ENCODE data around the gene TRAPPC5. TPM values are rescaled to one million over a fixed set of nuclear protein-coding genes. Genes with fewer than 3 reads are reported as not detected.

Gene TRAPPC5
- total and polyA plus RNA-seq, 4 donors: 29.8 to 224 (median 125) TPM

GRCh38 chr19:7669641-7670040 lies 11.0 kb upstream of the TRAPPC5 start:
- no peak for ATAC-seq (ENCODE audit: insufficient read depth, low FRiP score)
- Histone ChIP-seq H3K9me3 (ENCODE audit: control insufficient read depth in 4 of 4, insufficient read depth in 3 of 4, low read length in 3 of 4) (peaks cover 0 to 2% (median 0%) of the 10 kb centered on the region in 4 donors), H3K4me3 (no peak overlapping the region), H3K27ac (ENCODE audit: low read depth in 1 of 2, low read length in 1 of 2) (peak overlapping the region in 1 of 2 donors; percentile 42), H3K36me3 (ENCODE audit: control insufficient read depth in 4 of 4, insufficient read depth in 4 of 4, low read length in 4 of 4) (no peaks in the 10 kb centered on the region), H3K9ac (ENCODE audit: insufficient read depth in 1 of 2, low read length in 2 of 2) (no peak overlapping the region), H3K4me1 (ENCODE audit: control insufficient read depth in 5 of 5, insufficient read depth in 5 of 5, low read length in 5 of 5) (peaks cover 0 to 5% (median 3%) of the 10 kb centered on the region in 5 donors), H3K27me3 (ENCODE audit: control insufficient read depth in 3 of 3, insufficient read depth in 3 of 3, low read length in 2 of 3) (peaks cover 9 to 24% (median 10%) of the 10 kb centered on the region in 3 donors)
- 33 to 38% methylated on average over 8 to 9 of the region's 9 CpGs for WGBS, 2 donors
- TF ChIP-seq, protein P1, sequence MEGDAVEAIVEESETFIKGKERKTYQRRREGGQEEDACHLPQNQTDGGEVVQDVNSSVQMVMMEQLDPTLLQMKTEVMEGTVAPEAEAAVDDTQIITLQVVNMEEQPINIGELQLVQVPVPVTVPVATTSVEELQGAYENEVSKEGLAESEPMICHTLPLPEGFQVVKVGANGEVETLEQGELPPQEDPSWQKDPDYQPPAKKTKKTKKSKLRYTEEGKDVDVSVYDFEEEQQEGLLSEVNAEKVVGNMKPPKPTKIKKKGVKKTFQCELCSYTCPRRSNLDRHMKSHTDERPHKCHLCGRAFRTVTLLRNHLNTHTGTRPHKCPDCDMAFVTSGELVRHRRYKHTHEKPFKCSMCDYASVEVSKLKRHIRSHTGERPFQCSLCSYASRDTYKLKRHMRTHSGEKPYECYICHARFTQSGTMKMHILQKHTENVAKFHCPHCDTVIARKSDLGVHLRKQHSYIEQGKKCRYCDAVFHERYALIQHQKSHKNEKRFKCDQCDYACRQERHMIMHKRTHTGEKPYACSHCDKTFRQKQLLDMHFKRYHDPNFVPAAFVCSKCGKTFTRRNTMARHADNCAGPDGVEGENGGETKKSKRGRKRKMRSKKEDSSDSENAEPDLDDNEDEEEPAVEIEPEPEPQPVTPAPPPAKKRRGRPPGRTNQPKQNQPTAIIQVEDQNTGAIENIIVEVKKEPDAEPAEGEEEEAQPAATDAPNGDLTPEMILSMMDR (IDR thresholded peaks at IDR 0.05; ENCODE audit: control extremely low read depth, extremely low read depth): no peak
- DNase-seq: no peak

GRCh38 chr19:7670150-7670783 lies 10.4 kb upstream of the TRAPPC5 start:
- Histone ChIP-seq H3K27me3 (ENCODE audit: control insufficient read depth in 3 of 3, insufficient read depth in 3 of 3, low read length in 2 of 3) (peaks cover 9 to 24% (median 10%) of the 10 kb centered on the region in 3 donors), H3K36me3 (ENCODE audit: control insufficient read depth in 4 of 4, insufficient read depth in 4 of 4, low read length in 4 of 4) (no peaks in the 10 kb centered on the region), H3K9ac (ENCODE audit: insufficient read depth in 1 of 2, low read length in 2 of 2) (no peak overlapping the region), H3K9me3 (ENCODE audit: control insufficient read depth in 4 of 4, insufficient read depth in 3 of 4, low read length in 3 of 4) (peaks cover 0 to 2% (median 0%) of the 10 kb centered on the region in 4 donors), H3K4me1 (ENCODE audit: control insufficient read depth in 5 of 5, insufficient read depth in 5 of 5, low read length in 5 of 5) (peaks cover 0 to 4% (median 0%) of the 10 kb centered on the region in 5 donors), H3K27ac (ENCODE audit: low read depth in 1 of 2, low read length in 1 of 2) (no peak overlapping the region), H3K4me3 (no peak overlapping the region)
- TF ChIP-seq, protein P1 (IDR thresholded peaks at IDR 0.05; ENCODE audit: control extremely low read depth, extremely low read depth): no peak
- 2 to 3% methylated on average over 42 to 43 of the region's 43 CpGs for WGBS, 2 donors
- DNase-seq (peak in 1 of 3 donors; percentile 47), ATAC-seq (ENCODE audit: insufficient read depth, low FRiP score) (no peak)

DNA sequence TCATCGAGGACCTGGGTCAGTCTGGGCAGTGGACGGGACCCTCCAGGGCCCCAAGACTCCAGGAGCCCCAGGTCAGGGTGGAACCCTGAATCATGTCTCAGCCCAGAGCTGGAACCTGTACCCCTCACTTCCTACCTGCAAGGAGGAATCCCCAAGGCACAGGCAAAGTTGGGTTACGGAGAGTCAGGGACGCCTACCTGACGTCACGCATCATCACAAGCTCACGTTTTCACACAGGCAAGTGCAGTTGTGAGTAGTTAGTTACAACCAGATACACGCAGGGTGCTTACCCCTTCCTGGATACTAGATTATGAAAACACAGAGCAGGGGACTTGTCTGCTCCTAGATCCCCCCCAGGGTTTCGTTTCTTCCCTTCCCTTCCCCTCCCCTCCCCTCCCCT lies 9.8 kb upstream of the TRAPPC5 start:
- Histone ChIP-seq H3K9me3 (ENCODE audit: control insufficient read depth in 4 of 4, insufficient read depth in 3 of 4, low read length in 3 of 4) (peaks cover 0 to 2% (median 0%) of the 10 kb centered on the region in 4 donors), H3K4me3 (no peak overlapping the region), H3K36me3 (ENCODE audit: control insufficient read depth in 4 of 4, insufficient read depth in 4 of 4, low read length in 4 of 4) (no peaks in the 10 kb centered on the region), H3K4me1 (ENCODE audit: control insufficient read depth in 5 of 5, insufficient read depth in 5 of 5, low read length in 5 of 5) (peaks cover 0 to 4% (median 0%) of the 10 kb centered on the region in 5 donors), H3K27ac (ENCODE audit: low read depth in 1 of 2, low read length in 1 of 2) (no peak overlapping the region), H3K9ac (ENCODE audit: insufficient read depth in 1 of 2, low read length in 2 of 2) (no peak overlapping the region), H3K27me3 (ENCODE audit: control insufficient read depth in 3 of 3, insufficient read depth in 3 of 3, low read length in 2 of 3) (peaks cover 9 to 24% (median 10%) of the 10 kb centered on the region in 3 donors)
- WGBS, 2 donors: 33 to 56% methylated on average over 9 of the region's 9 CpGs
- ATAC-seq (ENCODE audit: insufficient read depth, low FRiP score) (no peak), DNase-seq (no peak)
- TF ChIP-seq, protein P1 (IDR thresholded peaks at IDR 0.05; ENCODE audit: control extremely low read depth, extremely low read depth): no peak

Measured in lung (tissue), 12 donors.